ENCODE results near the gene SLC38A5.
"Not testable (repeated sequence)": the region's sequence is repeated elsewhere in the genome, so short reads cannot be mapped to it uniquely, and the experiment has no call there.

DNA sequence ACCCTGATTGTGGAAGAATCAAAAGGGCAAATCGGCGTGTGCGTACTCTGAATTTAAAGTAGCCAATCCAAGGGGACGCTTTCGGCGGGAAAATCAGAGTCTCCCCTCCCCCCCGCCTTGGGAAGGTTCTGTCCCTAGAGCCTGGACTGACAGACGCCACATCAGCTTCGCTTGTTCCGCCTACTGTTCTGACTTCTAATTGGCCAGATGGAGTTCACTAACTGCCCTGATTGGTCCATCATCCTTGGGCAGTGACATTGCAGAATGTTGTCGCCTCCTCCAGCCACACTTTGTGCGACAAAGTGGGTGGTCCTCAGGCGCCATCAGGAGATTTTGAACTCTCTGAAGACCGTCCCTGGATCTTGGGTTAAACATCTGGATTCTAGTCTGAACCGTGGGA lies 58.2 kb downstream of the SLC38A5 start, which contains the start of gene SSX4B:
- TF ChIP-seq, protein P1, sequence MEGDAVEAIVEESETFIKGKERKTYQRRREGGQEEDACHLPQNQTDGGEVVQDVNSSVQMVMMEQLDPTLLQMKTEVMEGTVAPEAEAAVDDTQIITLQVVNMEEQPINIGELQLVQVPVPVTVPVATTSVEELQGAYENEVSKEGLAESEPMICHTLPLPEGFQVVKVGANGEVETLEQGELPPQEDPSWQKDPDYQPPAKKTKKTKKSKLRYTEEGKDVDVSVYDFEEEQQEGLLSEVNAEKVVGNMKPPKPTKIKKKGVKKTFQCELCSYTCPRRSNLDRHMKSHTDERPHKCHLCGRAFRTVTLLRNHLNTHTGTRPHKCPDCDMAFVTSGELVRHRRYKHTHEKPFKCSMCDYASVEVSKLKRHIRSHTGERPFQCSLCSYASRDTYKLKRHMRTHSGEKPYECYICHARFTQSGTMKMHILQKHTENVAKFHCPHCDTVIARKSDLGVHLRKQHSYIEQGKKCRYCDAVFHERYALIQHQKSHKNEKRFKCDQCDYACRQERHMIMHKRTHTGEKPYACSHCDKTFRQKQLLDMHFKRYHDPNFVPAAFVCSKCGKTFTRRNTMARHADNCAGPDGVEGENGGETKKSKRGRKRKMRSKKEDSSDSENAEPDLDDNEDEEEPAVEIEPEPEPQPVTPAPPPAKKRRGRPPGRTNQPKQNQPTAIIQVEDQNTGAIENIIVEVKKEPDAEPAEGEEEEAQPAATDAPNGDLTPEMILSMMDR (IDR thresholded peaks at IDR 0.05; ENCODE audit: extremely low read depth in 1 of 2, insufficient read depth in 1 of 2, low read depth in 1 of 2, low read length in 2 of 2), result not testable (repeated sequence)
- not testable (repeated sequence) for TF ChIP-seq MYC, POLR2A (IDR thresholded peaks at IDR 0.05; ENCODE audit: low read depth, low read length)
- TF ChIP-seq, protein P2, sequence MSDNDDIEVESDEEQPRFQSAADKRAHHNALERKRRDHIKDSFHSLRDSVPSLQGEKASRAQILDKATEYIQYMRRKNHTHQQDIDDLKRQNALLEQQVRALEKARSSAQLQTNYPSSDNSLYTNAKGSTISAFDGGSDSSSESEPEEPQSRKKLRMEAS (IDR thresholded peaks at IDR 0.05; ENCODE audit: insufficient read depth, insufficient read length), result not testable (repeated sequence)
